D341Med (cell line): Measurements from ENCODE around the gene KRTAP19-4.
"Not testable (repeated sequence)": the region's sequence is repeated elsewhere in the genome, so short reads cannot be mapped to it uniquely, and the experiment has no call there.

ENCODE experiments used
- DNase-seq: peaks from one replicate; pipeline ENCODE4 v3.0.0; 2012; ENCODE audit warnings: low spot score

Gene KRTAP19-4

GRCh38 chr21:30497065-30497464 lies at the start of gene KRTAP19-4:
KRTAP19-4 (minus strand) TSS chr21:30497165; CDS start chr21:30497110, 55 bp downstream.
- DNase-seq = no peak

DNA sequence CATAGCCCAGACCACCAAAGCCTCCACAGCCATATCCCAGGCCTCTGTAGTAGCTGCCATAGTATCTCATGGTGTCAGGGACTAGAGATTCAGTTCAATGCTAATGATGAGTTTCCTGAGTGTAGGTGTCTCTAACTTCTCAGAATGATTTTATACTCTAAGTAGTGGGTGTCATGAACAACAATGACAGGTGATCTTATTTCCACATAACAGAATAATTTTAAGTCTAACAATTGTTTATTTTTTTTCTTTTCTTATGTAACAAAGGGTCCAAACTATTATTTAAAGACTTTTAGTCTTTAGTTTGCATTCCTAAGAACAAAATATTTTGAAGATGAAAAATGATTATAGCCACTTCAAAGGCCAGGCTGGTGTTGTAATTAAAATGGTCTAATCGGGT lies 44.8 kb upstream of the KRTAP19-4 start, which contains the start of gene KRTAP19-6:
KRTAP19-6 (minus strand) TSS at position 101 of the 400 bp plus-strand sequence; CDS start at position 70, 31 bp downstream.
- no peak for DNase-seq

DNA sequence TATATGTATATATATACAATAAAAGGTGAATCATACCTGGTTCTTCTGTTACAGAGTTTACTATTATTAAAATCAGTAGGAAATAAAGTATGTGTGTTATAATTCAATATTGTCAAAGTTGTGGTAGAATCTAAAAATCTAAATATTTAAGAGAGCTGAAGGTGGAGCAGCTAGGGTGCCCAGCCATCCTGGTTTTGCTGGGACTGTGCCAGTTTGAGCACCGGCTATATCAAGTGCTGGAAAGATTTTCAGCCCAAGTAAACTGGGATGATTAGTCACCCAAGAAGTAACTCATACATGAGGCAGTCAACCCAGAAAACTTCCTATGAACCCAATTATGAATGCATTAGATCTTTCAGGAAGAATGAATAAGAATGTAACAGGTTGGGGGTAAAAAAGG lies 21.9 kb upstream of the KRTAP19-4 start:
- DNase-seq = no peak

GRCh38 chr21:30515681-30516080 lies 18.7 kb upstream of the KRTAP19-4 start:
- no peak for DNase-seq

DNA sequence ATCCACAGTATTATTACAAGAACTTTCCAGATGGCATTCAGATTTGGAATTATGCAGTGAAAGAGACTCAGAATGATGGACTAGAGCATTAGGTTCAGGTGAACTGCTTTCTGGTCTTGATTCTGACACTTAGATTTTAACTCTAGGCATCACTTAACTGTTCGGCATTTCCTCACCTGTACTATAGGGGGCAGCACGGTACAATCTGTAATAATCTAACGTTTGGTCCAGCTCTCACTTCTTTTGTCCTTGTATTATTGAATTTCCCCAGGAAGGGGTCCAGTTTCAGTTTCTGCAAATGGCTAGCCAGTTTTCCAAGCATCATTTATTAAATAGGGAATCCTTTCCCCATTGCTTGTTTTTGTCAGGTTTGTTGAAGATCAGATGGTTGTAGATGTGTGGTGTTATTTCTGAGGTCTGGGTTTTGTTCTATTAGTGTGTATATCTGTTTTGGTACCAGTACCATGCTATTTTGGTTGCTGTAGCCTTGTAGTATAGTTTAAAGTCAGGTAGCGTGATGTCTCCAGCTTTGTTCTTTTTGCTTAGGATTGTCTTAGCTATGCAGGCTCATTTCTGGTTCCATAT lies 8.7 kb upstream of the KRTAP19-4 start:
- not testable (repeated sequence) for DNase-seq

- DNase-seq = no peak
Observed at GRCh38 chr21:30502041-30502440, 5.1 kb upstream of the KRTAP19-4 start, which contains the start of gene KRTAP19-5. KRTAP19-5 (minus strand) TSS chr21:30502141; CDS start chr21:30502090, 51 bp downstream.

DNA sequence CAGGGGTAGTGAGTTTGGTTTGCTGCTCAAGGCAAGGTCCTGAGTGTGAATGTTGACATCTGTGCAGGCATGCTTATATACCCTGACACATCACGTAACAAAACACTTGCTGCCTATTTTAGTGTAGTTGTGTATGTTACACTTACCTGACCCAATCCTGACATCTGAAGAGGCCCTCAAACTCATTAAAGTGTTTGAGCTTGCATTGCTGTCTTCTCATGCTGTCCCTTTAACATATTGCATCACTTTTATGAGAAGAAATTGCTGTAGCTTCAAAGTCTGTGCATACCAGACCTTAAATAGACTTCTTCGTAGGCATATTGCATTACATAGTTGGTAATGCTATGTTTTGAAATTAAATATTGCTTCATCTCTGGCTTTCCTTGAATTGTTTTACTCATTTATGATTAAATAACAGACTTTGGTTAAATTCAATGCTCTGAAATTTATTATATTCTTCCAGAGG lies 5.0 kb downstream of the KRTAP19-4 start, which contains the start of gene KRTAP19-3:
KRTAP19-3 (minus strand) TSS at position 51 of the 466 bp plus-strand sequence. CDS start 56 bp downstream, outside the sequence.
- no peak for DNase-seq

DNA sequence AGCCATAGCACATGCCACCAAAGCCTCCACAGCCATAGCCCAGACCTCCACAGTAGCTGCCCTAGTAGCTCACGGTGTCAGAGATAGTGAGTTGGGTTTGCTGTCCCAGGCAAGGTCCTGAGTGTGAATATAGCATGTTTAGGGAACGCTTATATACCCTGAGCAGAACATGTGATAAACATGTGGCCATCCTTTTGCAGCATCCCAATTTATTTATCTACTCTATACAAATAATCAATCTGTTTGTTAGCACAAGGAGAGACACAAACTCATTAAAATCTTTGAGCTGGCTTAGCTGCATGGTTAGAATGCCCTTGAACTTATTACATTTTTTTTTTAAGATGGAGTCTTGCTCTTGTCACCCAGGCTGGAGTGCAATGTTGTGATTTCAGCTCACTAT lies 9.6 kb downstream of the KRTAP19-4 start, which contains the start of gene KRTAP19-2:
KRTAP19-2 (minus strand) TSS at position 101 of the 400 bp plus-strand sequence; CDS start at position 13, 88 bp downstream.
- no peak for DNase-seq

DNA sequence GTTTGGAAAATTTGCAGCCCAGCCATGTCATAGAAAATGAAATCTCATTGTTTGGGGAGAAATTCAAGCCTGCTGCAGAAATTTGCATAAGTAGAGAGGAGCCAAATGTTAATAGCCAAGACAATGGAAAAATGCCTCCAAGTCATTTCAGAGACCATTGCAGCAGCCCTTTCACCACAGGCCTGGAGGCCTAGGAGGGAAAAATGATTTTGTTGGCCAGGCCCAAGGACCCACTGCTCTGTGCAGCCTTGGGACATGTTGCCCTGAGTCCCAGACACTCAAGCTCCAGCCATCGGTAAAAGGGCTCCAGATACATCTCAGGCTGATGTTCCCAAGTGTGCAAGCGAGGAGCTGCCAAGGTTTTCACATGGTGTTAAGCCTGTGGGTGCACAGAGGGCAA lies 10.8 kb downstream of the KRTAP19-4 start:
- DNase-seq = no peak

GRCh38 chr21:30482130-30482529 lies 14.8 kb downstream of the KRTAP19-4 start:
- no peak for DNase-seq

- DNase-seq = no peak
Observed at GRCh38 chr21:30480145-30480544, 16.8 kb downstream of the KRTAP19-4 start, which contains the start of gene KRTAP19-1. KRTAP19-1 (minus strand) TSS chr21:30480367; CDS start chr21:30480317, 50 bp downstream.

- no peak for DNase-seq
Observed at GRCh38 chr21:30479259-30479658, 17.7 kb downstream of the KRTAP19-4 start.

GRCh38 chr21:30478004-30478403 lies 19.0 kb downstream of the KRTAP19-4 start:
- DNase-seq = no peak

- DNase-seq = no peak
Observed at GRCh38 chr21:30468900-30469714, 27.9 kb downstream of the KRTAP19-4 start.

DNA sequence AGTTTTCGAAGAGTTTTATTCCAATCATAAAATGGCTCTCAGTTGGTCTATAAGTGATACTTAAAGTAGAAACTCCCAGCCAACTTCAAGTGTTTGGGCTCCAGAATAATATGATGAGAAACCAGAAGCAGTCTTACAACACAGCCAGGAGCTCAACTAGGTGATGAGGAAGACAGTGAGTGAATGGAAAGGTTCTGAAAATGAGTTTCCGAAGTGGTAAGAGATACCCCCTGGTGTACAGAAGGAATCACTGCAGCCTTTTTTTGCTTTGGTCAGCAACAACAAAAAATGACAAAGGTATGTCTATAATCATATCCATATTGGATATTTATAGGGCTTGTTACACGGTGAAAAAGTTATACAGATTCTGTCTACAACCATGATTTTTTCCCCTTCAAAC lies 33.3 kb downstream of the KRTAP19-4 start:
- DNase-seq = peak; percentile 37

- no peak for DNase-seq
Observed at GRCh38 chr21:30448514-30448913, 48.5 kb downstream of the KRTAP19-4 start.

GRCh38 chr21:30447056-30447455 lies 49.9 kb downstream of the KRTAP19-4 start:
- DNase-seq = no peak
